H1 (cell line): ENCODE measurements around the gene MARCHF2. TPM values are rescaled to one million over a fixed set of nuclear protein-coding genes. Genes with fewer than 3 reads are reported as not detected.

Experiments
- CTCF ChIA-PET: fragments of 300-600 bp; sonication (Branson Sonifier 250); formaldehyde crosslinking; loops from one replicate; lab custom pipeline; 2021; ENCODE audit not compliant: partially characterized antibody; lab: Charles Lee
- POLR2A ChIA-PET: fragments of 300-600 bp; sonication (Branson Sonifier 250); formaldehyde crosslinking; loops from one replicate; lab custom pipeline; 2021; ENCODE audit warnings: inconsistent platforms; ENCODE audit not compliant: partially characterized antibody; lab: Charles Lee
- DNase-seq, 2 experiments: peaks; one replicate each; pipeline versions ENCODE4 v3.0.0 to v3.0.0-alpha.2; 2010 to 2022; ENCODE audit warnings: low spot score in 2 of 2, low read depth in 1 of 2, mixed read lengths in 1 of 2
- FAIRE-seq: peaks from 2 replicates; lab custom pipeline; 2011; peaks lifted over from hg19 to GRCh38; lab: Jason Lieb, UNC
- H2AFZ ChIP-seq: 2 replicates; pipeline ENCODE4 v1.8.1; 2012; ENCODE audit warnings: low read length, inconsistent platforms
- H2AK5ac ChIP-seq: 2 replicates; pipeline ENCODE4 v1.6.1; 2013; ENCODE audit warnings: low read depth, low read length
- H2BK120ac ChIP-seq: replicated peaks from 2 replicates; pipeline ENCODE3; 2013; ENCODE audit warnings: low read depth, low read length, inconsistent platforms
- H2BK12ac ChIP-seq: 2 replicates; pipeline ENCODE4 v1.6.1; 2013; ENCODE audit warnings: low read depth, low read length
- H2BK15ac ChIP-seq: 2 replicates; pipeline ENCODE4 v1.6.1; 2013; ENCODE audit warnings: low read length
- H2BK20ac ChIP-seq: 2 replicates; pipeline ENCODE4 v1.6.1; 2013; ENCODE audit warnings: low read length
- H2BK5ac ChIP-seq: 2 replicates; pipeline ENCODE4 v1.6.1; 2013; ENCODE audit warnings: low read depth, low read length
- H3K14ac ChIP-seq: 2 replicates; pipeline ENCODE4 v1.6.1; 2013; ENCODE audit warnings: inconsistent platforms; ENCODE audit not compliant: insufficient read length
- H3K18ac ChIP-seq: 2 replicates; pipeline ENCODE4 v1.6.1; 2013; ENCODE audit warnings: low read length; ENCODE audit errors: extremely low read depth
- H3K23ac ChIP-seq: 2 replicates; pipeline ENCODE4 v1.6.1; 2013; ENCODE audit warnings: inconsistent platforms; ENCODE audit not compliant: insufficient read length
- H3K23me2 ChIP-seq: 2 replicates; pipeline ENCODE4 v1.6.1; 2013; ENCODE audit warnings: low read depth, low read length
- H3K27ac ChIP-seq: 2 replicates; pipeline ENCODE4 v1.6.1; 2011; ENCODE audit warnings: low read depth, low read length, inconsistent platforms
- H3K27me3 ChIP-seq, 4 experiments: replicated peaks in 1 of 4; 1 replicate in 1 of 4; 2 replicates in 3 of 4; pipeline versions ENCODE4 v1.6.1 to v1.8.1; 2011 to 2013; ENCODE audit warnings: low read length in 3 of 4, mild to moderate bottlenecking in 3 of 4, inconsistent platforms in 2 of 4, mixed read lengths in 2 of 4, moderate library complexity in 1 of 4; ENCODE audit not compliant: control insufficient read depth in 3 of 4, insufficient read depth in 3 of 4; ENCODE audit errors: extremely low read depth in 1 of 4
- H3K36me3 ChIP-seq, 4 experiments: 2 replicates each; pipeline versions ENCODE4 v1.6.1 to v1.8.1; 2011 to 2013; ENCODE audit warnings: mild to moderate bottlenecking in 4 of 4, low read length in 3 of 4, moderate library complexity in 2 of 4, control low read depth in 1 of 4, inconsistent platforms in 1 of 4; ENCODE audit not compliant: insufficient read depth in 4 of 4, control insufficient read depth in 2 of 4
- H3K4ac ChIP-seq: replicated peaks from 2 replicates; pipeline ENCODE3; 2013; ENCODE audit warnings: low read length, low read depth, mixed read lengths, inconsistent platforms; ENCODE audit not compliant: insufficient read length
- H3K4me1 ChIP-seq, 4 experiments: replicated peaks in 1 of 4; 1 replicate in 1 of 4; 2 replicates in 3 of 4; pipeline versions ENCODE4 v1.6.1 to v1.8.1; 2011 to 2013; ENCODE audit warnings: low read length in 3 of 4, inconsistent platforms in 2 of 4, mixed read lengths in 1 of 4; ENCODE audit not compliant: insufficient read depth in 4 of 4, control insufficient read depth in 3 of 4
- H3K4me2 ChIP-seq, 2 experiments: 2 replicates each; pipeline versions ENCODE4 v1.6.1 to v1.8.1; 2011 to 2013; ENCODE audit warnings: low read depth in 2 of 2, low read length in 2 of 2, control low read depth in 1 of 2, inconsistent platforms in 1 of 2, mild to moderate bottlenecking in 1 of 2; ENCODE audit not compliant: insufficient read depth in 1 of 2
- H3K4me3 ChIP-seq, 4 experiments: fragments of 200-600, 300-600 bp in 1 of 4; sonication (generic), shearing (Covaris generic), sonication (Bioruptor Twin) in 1 of 4; 2 replicates each; pipeline versions ENCODE4 v1.5.1 to v1.8.1; 2011 to 2016; ENCODE audit warnings: low read length in 4 of 4, low read depth in 3 of 4, control low read depth in 2 of 4, inconsistent platforms in 2 of 4, mild to moderate bottlenecking in 2 of 4, mixed read lengths in 1 of 4, moderate library complexity in 1 of 4; ENCODE audit not compliant: insufficient read depth in 2 of 4; ENCODE audit errors: extremely low read depth in 1 of 4
- H3K56ac ChIP-seq: replicated peaks from 2 replicates; pipeline ENCODE3; 2013; ENCODE audit warnings: low read depth, mild to moderate bottlenecking, mixed read lengths, low read length, inconsistent platforms; ENCODE audit not compliant: insufficient read length
- H3K79me1 ChIP-seq: 2 replicates; pipeline ENCODE4 v1.6.1; 2013; ENCODE audit warnings: low read depth, low read length, control low read depth
- H3K79me2 ChIP-seq, 2 experiments: 2 replicates each; pipeline versions ENCODE4 v1.6.1 to v1.8.1; 2012 to 2013; ENCODE audit warnings: low read length in 2 of 2, mild to moderate bottlenecking in 2 of 2, inconsistent platforms in 1 of 2; ENCODE audit not compliant: insufficient read depth in 2 of 2, control insufficient read depth in 1 of 2
- H3K9ac ChIP-seq, 4 experiments: replicated peaks in 1 of 4; 1 replicate in 1 of 4; 2 replicates in 3 of 4; pipeline versions ENCODE4 v1.6.1 to v1.8.1; 2011 to 2013; ENCODE audit warnings: low read depth in 3 of 4, low read length in 3 of 4, control low read depth in 2 of 4, mild to moderate bottlenecking in 2 of 4, moderate library complexity in 2 of 4, inconsistent platforms in 1 of 4; ENCODE audit errors: extremely low read depth in 1 of 4
- H3K9me3 ChIP-seq, 2 experiments: 2 replicates each; pipeline versions ENCODE4 v1.6.1 to v1.8.1; 2012 to 2013; ENCODE audit warnings: mild to moderate bottlenecking in 2 of 2, moderate library complexity in 2 of 2, control low read depth in 1 of 2, inconsistent platforms in 1 of 2, low read depth in 1 of 2, low read length in 1 of 2, mixed read lengths in 1 of 2; ENCODE audit not compliant: insufficient read depth in 2 of 2
- H4K20me1 ChIP-seq, 2 experiments: replicated peaks in 1 of 2; 2 replicates each; pipeline versions ENCODE3 to v1.8.1; 2011 to 2013; ENCODE audit warnings: inconsistent platforms in 2 of 2, low read length in 2 of 2, mild to moderate bottlenecking in 1 of 2; ENCODE audit not compliant: insufficient read depth in 2 of 2, control insufficient read depth in 1 of 2
- H4K5ac ChIP-seq: 2 replicates; pipeline ENCODE4 v1.6.1; 2013; ENCODE audit warnings: low read length, low read depth, mixed read lengths, inconsistent platforms; ENCODE audit not compliant: insufficient read length
- H4K8ac ChIP-seq: 2 replicates; pipeline ENCODE4 v1.8.0; 2013; ENCODE audit warnings: mild to moderate bottlenecking, moderate library complexity, low read length, inconsistent platforms; ENCODE audit not compliant: insufficient read depth; ENCODE audit errors: extremely low read depth
- H4K91ac ChIP-seq: replicated peaks from 2 replicates; pipeline ENCODE3; 2013; ENCODE audit warnings: low read length, mixed read lengths, inconsistent platforms; ENCODE audit not compliant: insufficient read length
- ATF2 ChIP-seq: IDR thresholded peaks from 2 replicates; pipeline ENCODE4 v1.6.1; 2012; ENCODE audit warnings: low read length, inconsistent platforms
- CEBPB ChIP-seq: IDR thresholded peaks from 2 replicates; pipeline ENCODE4 v1.6.1; 2012; ENCODE audit warnings: low read depth, low read length
- CHD1 ChIP-seq: IDR thresholded peaks from 2 replicates; pipeline ENCODE4 v1.6.1; 2012; ENCODE audit warnings: low read depth, low read length, improper control_type of control experiment
- CTBP2 ChIP-seq: IDR thresholded peaks from 2 replicates; pipeline ENCODE4 v1.7.0; 2011; ENCODE audit warnings: borderline replicate concordance, mild to moderate bottlenecking, moderate library complexity, mixed read lengths, low read length; ENCODE audit not compliant: insufficient read depth, insufficient read length
- E2F6 ChIP-seq: IDR thresholded peaks from 2 replicates; pipeline ENCODE4 v1.6.1; 2012; ENCODE audit warnings: inconsistent platforms
- EGR1 ChIP-seq: IDR thresholded peaks from 2 replicates; pipeline ENCODE4 v1.6.1; 2011; ENCODE audit warnings: low read depth, low read length, borderline replicate concordance
- JUND ChIP-seq: IDR thresholded peaks from 2 replicates; pipeline ENCODE4 v1.6.1; 2011; ENCODE audit warnings: mild to moderate bottlenecking, improper control_type of control experiment, low read length
- NANOG ChIP-seq: IDR thresholded peaks from 2 replicates; pipeline ENCODE4 v1.6.1; 2011; ENCODE audit warnings: low read length, low read depth, mild to moderate bottlenecking, inconsistent platforms; ENCODE audit not compliant: insufficient read depth, poor library complexity, severe bottlenecking
- NRF1 ChIP-seq: IDR thresholded peaks from 2 replicates; pipeline ENCODE4 v1.6.1; 2011; ENCODE audit warnings: mild to moderate bottlenecking, low read depth, low read length, improper control_type of control experiment
- TAF1 ChIP-seq: IDR thresholded peaks from 2 replicates; pipeline ENCODE4 v1.6.1; 2011; ENCODE audit warnings: mild to moderate bottlenecking, low read depth, low read length
- TEAD4 ChIP-seq: IDR thresholded peaks from 2 replicates; pipeline ENCODE4 v1.6.1; 2012; ENCODE audit warnings: low read depth, low read length, inconsistent platforms, mixed read lengths
- ZNF274 ChIP-seq: IDR thresholded peaks from 2 replicates; pipeline ENCODE4 v1.7.0; 2012; ENCODE audit warnings: low read length, borderline replicate concordance; ENCODE audit errors: extremely low read depth
- WGBS, 2 experiments: shearing (Covaris generic) in 1 of 2; methylation state at CpG; one replicate each; pipeline versions ENCODE4 v1.1.6 to v1.1.7; 2013 to 2015; ENCODE audit warnings: low lambda C conversion rate in 2 of 2, mixed read lengths in 2 of 2, inconsistent platforms in 1 of 2, low coverage in 1 of 2, missing lambda C conversion rate in 1 of 2; ENCODE audit not compliant: insufficient replicate concordance in 2 of 2, insufficient coverage in 1 of 2, insufficient read length in 1 of 2; ENCODE audit errors: extremely low coverage in 1 of 2, missing lambda C conversion rate in 1 of 2; 5-methylcytosine and 5-hydroxymethylcytosine counted together
- polyA plus RNA-seq, 7 experiments: library from polyadenylated mRNA; depleted of rRNA in 3 of 7; stranded (reverse) in 5 of 7; unstranded in 2 of 7; fragments of >200 nt in 5 of 7; fragments of 200-250 nt in 2 of 7; gene quantifications; 1 replicate in 5 of 7; 2 replicates in 1 of 7; 4 replicates in 1 of 7; pipeline versions ENCODE4 v1.2.1 to v1.2.3, GENCODE V29; 2011 to 2013; ENCODE audit warnings: missing spikeins in 2 of 7, mixed read lengths in 2 of 7
- total RNA-seq: library from RNA; stranded (reverse); fragmentation: NEBNext Ultra II Directional; extraction: Animal tissue kit (Norgen Biotek cat#: 25700); gene quantifications from 2 replicates; pipeline ENCODE4 v1.2.1, GENCODE V29; 2021

Gene MARCHF2
- total and polyA plus RNA-seq, 2 of the 8 experiments (the other 6 are each of a cell fraction or from before 2014, with no cell fraction given), result 18.5 to 46.2 TPM

GRCh38 chr19:8426283-8426682, 13.2 kb downstream of the MARCHF2 start:
- FAIRE-seq (no peak), DNase-seq (no peak)
- no peaks in the 10 kb centered on the region for H4K20me1 ChIP-seq
- no peaks in the 10 kb centered on the region for H3K9me3 ChIP-seq
- H3K4me1 ChIP-seq, result peaks cover 0 to 2% (median 0%) of the 10 kb centered on the region in 4 experiments; a peak in 1 of 7 replicates
- no peak overlapping the region for H3K4me3 ChIP-seq
- ChIA-PET CTCF (interaction anchor here (0.7 to 4.3 kb wide), 8 partner anchors 12 to 183 kb away, joined by 3 to 16 read pairs (median 4); partner anchors contain the start of gene MARCHF2), POLR2A (interaction anchor here (1.3 to 1.4 kb wide), 4 partner anchors 11 to 31 kb away, joined by 3 to 5 read pairs (median 4); no protein-coding TSS in a partner anchor)
- H3K79me1 ChIP-seq, result no peaks in the 10 kb centered on the region
- H2BK15ac ChIP-seq, result no peak overlapping the region
- no peaks in the 10 kb centered on the region for H3K23me2 ChIP-seq
- H3K56ac ChIP-seq, result no peak overlapping the region
- no peak overlapping the region for H3K14ac ChIP-seq
- no peak overlapping the region for H3K23ac ChIP-seq
- no peaks in the 10 kb centered on the region for H3K36me3 ChIP-seq
- no peak overlapping the region for H4K91ac ChIP-seq
- no peak overlapping the region for H3K18ac ChIP-seq
- no peak overlapping the region for H3K4ac ChIP-seq
- no peak overlapping the region for H2AK5ac ChIP-seq
- H4K8ac ChIP-seq, result no peak overlapping the region
- H4K5ac ChIP-seq, result no peak overlapping the region
- H3K4me2 ChIP-seq, result no peak overlapping the region
- no peak overlapping the region for H2BK120ac ChIP-seq
- H2BK5ac ChIP-seq, result no peak overlapping the region
- H3K27me3 ChIP-seq, result no peaks in the 10 kb centered on the region
- H3K27ac ChIP-seq, result no peak overlapping the region
- H3K79me2 ChIP-seq, result no peaks in the 10 kb centered on the region
- no peak overlapping the region for H2BK12ac ChIP-seq
- H3K9ac ChIP-seq, result no peak overlapping the region
- 99% methylated on average over 6 of the region's 7 CpGs; no CpG with 5 or more reads in 1 of the 2 experiments for WGBS, 2 experiments
- no peak overlapping the region for H2AFZ ChIP-seq
- H2BK20ac ChIP-seq, result no peak overlapping the region
- no peak for TF ChIP-seq NANOG
- TF ChIP-seq TEAD4, result no peak
- no peak for TF ChIP-seq CTBP2
- TF ChIP-seq ZNF274, result no peak
- TF ChIP-seq CEBPB, result no peak
- TF ChIP-seq EGR1, result no peak
- TF ChIP-seq JUND, result no peak
- TF ChIP-seq CHD1, result no peak
- TF ChIP-seq TAF1, result no peak
- no peak for TF ChIP-seq E2F6
- no peak for TF ChIP-seq ATF2
- TF ChIP-seq NRF1, result no peak
